Measurements from ENCODE around the gene RRBP1. TPM values are rescaled to one million over a fixed set of nuclear protein-coding genes. Genes with fewer than 3 reads are reported as not detected.
"Not testable (repeated sequence)": the region's sequence is repeated elsewhere in the genome, so short reads cannot be mapped to it uniquely, and the experiment has no call there.

Gene RRBP1
- total and polyA plus RNA-seq, 2 donors from 2014 or later, result 83.4 to 231 TPM

DNA sequence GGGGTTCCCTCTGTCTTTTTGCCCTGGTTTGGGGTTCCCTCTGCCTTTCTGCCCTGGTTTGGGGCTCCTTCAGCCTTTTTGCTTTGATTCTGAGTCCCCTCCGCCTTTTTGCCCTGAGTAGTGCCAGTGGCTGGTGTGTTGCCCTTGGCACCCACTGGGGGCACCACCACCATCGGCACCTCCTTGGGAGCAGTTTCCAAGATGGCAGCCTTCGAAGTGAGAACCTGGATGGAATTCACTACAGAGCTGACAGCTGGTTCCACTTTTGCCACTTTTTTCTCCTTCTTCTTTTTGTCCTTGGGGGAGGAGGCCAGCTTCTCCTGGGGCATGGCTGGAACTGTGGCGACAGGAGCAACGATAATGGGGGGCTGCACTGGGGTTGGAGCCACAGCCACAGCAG lies 22.2 kb downstream of the RRBP1 start:
- intact Hi-C loops (cut with DNase I), result no loop called here
- no peak overlapping the region for H3K9ac ChIP-seq (ENCODE audit: low read length in 3 of 3)
- no peak overlapping the region for H3K27ac ChIP-seq (ENCODE audit: low read depth in 2 of 2, low read length in 2 of 2)
- H3K4me3 ChIP-seq (ENCODE audit: low read length in 3 of 3), result no peak overlapping the region
- H3K4me1 ChIP-seq (ENCODE audit: control insufficient read depth in 2 of 3, insufficient read depth in 2 of 3, low read depth in 1 of 3, low read length in 3 of 3), result peaks cover 0 to 26% (median 15%) of the 10 kb centered on the region in 3 donors
- TF ChIP-seq CTCF (IDR thresholded peaks at IDR 0.05; ENCODE audit: borderline replicate concordance, extremely low read depth, insufficient read depth), result no peak
- H3K27me3 ChIP-seq (ENCODE audit: control insufficient read depth, insufficient read depth, low read length), result no peaks in the 10 kb centered on the region
- DNase-seq (no peak), FAIRE-seq (no peak)
- H3K9me3 ChIP-seq (ENCODE audit: control insufficient read depth in 2 of 3, insufficient read depth in 1 of 3, low read length in 3 of 3), result no peaks in the 10 kb centered on the region
- H3K36me3 ChIP-seq (ENCODE audit: control insufficient read depth in 2 of 3, insufficient read depth in 3 of 3, low read length in 3 of 3), result peaks cover 7 to 16% (median 8%) of the 10 kb centered on the region in 3 donors

DNA sequence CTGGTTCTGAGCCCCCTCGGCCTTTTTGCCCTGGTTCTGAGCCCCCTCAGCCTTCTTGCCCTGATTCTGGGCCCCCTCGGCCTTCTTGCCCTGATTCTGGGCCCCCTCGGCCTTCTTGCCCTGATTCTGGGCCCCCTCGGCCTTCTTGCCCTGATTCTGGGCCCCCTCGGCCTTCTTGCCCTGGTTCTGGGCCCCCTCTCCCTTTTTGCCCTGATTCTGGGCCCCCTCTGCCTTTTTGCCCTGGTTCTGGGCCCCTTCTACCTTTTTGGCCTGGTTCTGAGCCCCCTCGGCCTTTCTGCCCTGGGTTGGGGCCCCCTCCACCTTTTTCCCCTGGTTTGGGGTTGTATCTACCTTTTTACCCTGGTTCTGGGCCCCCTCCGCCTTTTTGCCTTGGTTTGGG lies 22.7 kb downstream of the RRBP1 start:
- FAIRE-seq; intact Hi-C loops (cut with DNase I): not testable (repeated sequence)

DNA sequence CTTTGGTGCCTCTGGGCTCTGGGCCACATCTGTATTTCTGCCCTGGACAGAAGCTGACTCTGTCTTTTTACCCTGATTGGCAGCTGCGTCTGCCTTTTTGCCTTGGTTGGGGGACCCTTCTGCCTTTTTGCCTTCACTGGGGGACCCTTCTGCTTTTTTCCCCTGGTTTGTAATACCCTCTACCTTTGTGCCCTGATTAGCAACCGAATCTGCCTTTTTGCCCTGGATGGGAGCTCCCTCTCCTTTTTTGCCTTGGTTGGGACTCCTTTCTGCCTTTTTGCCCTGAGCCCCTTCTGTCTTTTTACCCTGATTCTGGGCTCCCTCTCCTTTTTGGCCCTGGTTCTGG lies 23.4 kb downstream of the RRBP1 start:
- Histone ChIP-seq H3K27me3 (ENCODE audit: control insufficient read depth, insufficient read depth, low read length) (no peaks in the 10 kb centered on the region), H3K9ac (ENCODE audit: low read length in 3 of 3) (no peak overlapping the region), H3K9me3 (ENCODE audit: control insufficient read depth in 2 of 3, insufficient read depth in 1 of 3, low read length in 3 of 3) (no peaks in the 10 kb centered on the region), H3K36me3 (ENCODE audit: control insufficient read depth in 2 of 3, insufficient read depth in 3 of 3, low read length in 3 of 3) (peaks cover 7 to 16% (median 8%) of the 10 kb centered on the region in 3 donors), H3K27ac (ENCODE audit: low read depth in 2 of 2, low read length in 2 of 2) (no peak overlapping the region), H3K4me3 (ENCODE audit: low read length in 3 of 3) (no peak overlapping the region), H3K4me1 (ENCODE audit: control insufficient read depth in 2 of 3, insufficient read depth in 2 of 3, low read depth in 1 of 3, low read length in 3 of 3) (peaks cover 0 to 24% (median 16%) of the 10 kb centered on the region in 3 donors)
- FAIRE-seq (no peak), DNase-seq (no peak)
- TF ChIP-seq CTCF (IDR thresholded peaks at IDR 0.05; ENCODE audit: borderline replicate concordance, extremely low read depth, insufficient read depth), result no peak
- intact Hi-C loops (cut with DNase I), result no loop called here

More for the DNA sequence above, 22.7 kb downstream of the RRBP1 start:
- H3K4me3 ChIP-seq (ENCODE audit: low read length in 3 of 3); H3K27ac ChIP-seq (ENCODE audit: low read depth in 2 of 2, low read length in 2 of 2); H3K27me3 ChIP-seq (ENCODE audit: control insufficient read depth, insufficient read depth, low read length); DNase-seq; H3K9ac ChIP-seq (ENCODE audit: low read length in 3 of 3); H3K9me3 ChIP-seq (ENCODE audit: control insufficient read depth in 2 of 3, insufficient read depth in 1 of 3, low read length in 3 of 3): not testable (repeated sequence)
- Histone ChIP-seq H3K4me1 (ENCODE audit: control insufficient read depth in 2 of 3, insufficient read depth in 2 of 3, low read depth in 1 of 3, low read length in 3 of 3) (peaks cover 0 to 26% (median 17%) of the 10 kb centered on the region in 3 donors), H3K36me3 (ENCODE audit: control insufficient read depth in 2 of 3, insufficient read depth in 3 of 3, low read length in 3 of 3) (peaks cover 7 to 16% (median 8%) of the 10 kb centered on the region in 3 donors)

DNA sequence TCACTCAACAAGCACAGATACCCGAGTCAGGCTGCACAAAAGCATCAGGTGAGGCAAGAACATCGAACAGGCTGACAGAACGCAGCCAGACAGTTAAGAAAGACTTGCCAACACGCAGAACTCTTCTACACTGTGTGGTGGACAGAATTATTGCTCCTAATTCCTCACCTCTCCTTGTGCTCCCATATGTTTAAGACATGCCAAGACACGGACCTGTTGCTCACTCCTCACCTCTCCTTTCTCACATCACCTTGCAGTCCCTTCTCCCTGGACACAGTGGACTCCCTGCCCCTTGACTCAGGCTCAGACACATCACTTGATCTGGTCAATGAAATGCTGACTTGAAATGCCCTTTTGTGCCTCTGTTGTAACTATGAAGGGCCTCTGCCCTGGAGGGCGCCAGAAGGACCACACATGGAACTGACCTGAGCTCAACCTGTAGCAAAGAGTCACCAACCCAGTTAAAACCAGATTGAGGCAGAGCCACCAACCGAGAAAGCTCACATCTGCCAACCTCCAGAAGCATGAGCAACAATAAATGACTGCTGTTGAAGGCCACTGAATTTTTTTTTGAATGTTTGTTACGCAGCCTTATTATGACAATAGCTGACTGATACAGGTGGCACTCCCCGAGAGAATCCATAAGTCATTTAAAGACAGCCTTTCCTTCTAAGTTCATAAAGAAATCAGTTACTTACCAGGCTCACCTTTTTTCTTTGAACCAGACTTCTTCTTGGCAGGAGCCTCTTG lies 24.0 kb downstream of the RRBP1 start:
- Histone ChIP-seq H3K9me3 (ENCODE audit: control insufficient read depth in 2 of 3, insufficient read depth in 1 of 3, low read length in 3 of 3) (no peaks in the 10 kb centered on the region), H3K9ac (ENCODE audit: low read length in 3 of 3) (no peak overlapping the region), H3K27me3 (ENCODE audit: control insufficient read depth, insufficient read depth, low read length) (no peaks in the 10 kb centered on the region), H3K4me3 (ENCODE audit: low read length in 3 of 3) (no peak overlapping the region), H3K4me1 (ENCODE audit: control insufficient read depth in 2 of 3, insufficient read depth in 2 of 3, low read depth in 1 of 3, low read length in 3 of 3) (peaks cover 0 to 18% (median 14%) of the 10 kb centered on the region in 3 donors), H3K36me3 (ENCODE audit: control insufficient read depth in 2 of 3, insufficient read depth in 3 of 3, low read length in 3 of 3) (peaks cover 7 to 16% (median 8%) of the 10 kb centered on the region in 3 donors), H3K27ac (ENCODE audit: low read depth in 2 of 2, low read length in 2 of 2) (no peak overlapping the region)
- intact Hi-C loops (cut with DNase I), result no loop called here
- no peak for TF ChIP-seq CTCF (IDR thresholded peaks at IDR 0.05; ENCODE audit: borderline replicate concordance, extremely low read depth, insufficient read depth)
- FAIRE-seq (no peak), DNase-seq (no peak)
